ENCODE results near the gene HIGD1B.

The HIGD1B gene

DNA sequence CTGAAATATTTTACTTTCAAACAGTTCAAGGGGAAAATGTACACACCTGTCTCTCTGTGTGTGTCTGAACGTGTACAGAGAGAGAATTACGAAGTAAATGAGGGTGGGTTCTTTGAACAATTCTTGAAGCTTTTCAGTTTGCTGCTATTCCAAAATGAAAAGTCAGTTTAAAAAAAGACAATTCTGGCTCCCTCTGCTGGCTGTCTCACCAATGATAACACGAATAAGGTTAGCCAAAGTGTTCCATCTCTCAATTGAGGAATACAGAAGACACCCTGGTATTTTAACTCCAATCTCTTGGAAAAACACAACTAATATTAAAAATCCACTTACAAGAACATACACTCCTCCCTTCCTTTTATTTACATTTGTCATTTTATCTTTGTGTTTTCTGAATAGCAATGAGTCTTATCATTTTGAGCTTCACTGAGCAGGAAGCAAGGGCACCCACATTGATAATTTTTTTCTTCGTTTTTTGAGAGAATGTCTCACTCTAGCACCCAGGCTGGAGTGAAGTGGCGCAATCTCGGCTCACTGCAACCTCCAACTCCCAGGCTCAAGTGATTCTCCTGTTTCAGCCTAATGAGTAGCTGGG lies 31.0 kb downstream of the HIGD1B start:
- DNase-seq (ENCODE audit: low spot score) = peak; percentile 42

DNA sequence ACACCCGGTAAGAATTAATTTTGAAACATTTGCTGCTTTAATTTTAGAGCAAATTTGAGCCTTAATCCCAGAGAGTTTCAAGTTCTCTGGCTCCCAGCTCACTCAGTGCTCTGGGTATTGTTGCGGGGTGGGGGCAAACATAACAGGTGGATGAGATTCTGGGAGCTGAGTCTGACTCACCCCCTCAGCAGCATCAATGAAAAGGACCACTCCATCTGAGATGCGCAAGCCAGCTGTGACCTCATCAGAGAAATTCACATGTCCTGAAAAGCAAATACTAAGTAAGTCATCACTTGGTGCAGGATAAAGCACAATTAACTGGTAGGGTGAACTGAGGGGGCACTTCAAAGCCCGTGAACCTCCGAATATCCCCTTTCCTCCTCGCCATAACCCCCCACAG lies 31.7 kb downstream of the HIGD1B start:
- DNase-seq (ENCODE audit: low spot score) = no peak

DNA sequence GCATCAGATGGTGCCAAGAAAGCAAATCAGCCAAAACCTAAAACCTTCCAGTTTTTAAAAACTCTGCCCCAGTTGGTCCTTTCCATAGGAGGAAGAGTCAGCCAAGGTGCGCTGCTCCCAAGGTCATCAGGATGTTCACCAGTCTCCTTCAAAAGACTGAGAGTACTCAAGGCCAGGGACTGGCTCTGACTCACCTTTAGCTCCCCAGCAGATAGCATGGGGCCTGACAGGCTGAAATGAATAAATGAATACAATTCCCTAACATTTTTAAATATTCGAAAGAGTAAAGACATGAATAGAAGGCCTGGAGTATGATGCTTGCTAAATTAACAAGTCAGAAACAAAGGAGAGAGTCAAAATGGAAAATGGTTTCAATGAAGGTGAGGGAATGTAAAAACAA lies 32.4 kb downstream of the HIGD1B start:
- DNase-seq (ENCODE audit: low spot score) = no peak

DNA sequence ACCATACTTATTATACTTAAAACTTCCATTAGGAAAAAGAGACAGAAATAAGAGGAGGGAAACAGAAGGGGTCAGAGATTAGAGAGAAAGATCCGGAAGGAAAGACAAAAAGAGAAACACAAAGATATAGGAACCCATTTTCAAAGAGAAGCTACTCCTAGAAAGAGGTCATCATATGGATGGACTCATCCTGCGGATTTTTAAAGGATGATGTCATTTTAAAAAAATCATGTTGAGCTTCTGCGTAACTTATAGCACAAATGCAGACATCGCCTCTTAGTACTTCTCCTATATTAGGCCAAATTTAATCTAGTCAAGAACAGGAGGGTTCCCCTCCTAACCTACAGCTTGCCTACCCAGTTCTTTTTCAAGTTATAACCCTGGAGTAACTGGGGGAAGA lies 33.5 kb downstream of the HIGD1B start:
- no peak for DNase-seq (ENCODE audit: low spot score)

DNA sequence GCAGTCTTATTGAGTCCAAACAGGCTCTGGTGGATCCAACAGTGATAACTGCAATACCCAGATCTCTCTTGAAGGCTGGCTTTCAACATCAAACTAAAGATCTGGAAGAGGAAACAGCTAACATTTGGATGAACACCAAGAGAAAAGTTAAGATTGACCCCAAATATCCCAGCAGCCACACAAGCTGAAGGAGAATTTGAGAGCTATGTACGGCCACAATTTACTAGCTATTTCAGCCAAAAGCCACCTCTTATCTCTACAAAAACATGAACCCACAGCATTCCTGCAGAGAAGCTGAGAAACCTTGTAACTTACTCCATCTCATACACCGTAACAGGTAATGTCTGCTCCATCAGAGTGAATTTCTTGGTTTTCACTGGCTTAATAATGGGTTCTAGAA lies 37.3 kb downstream of the HIGD1B start:
- no peak for DNase-seq (ENCODE audit: low spot score)

DNA sequence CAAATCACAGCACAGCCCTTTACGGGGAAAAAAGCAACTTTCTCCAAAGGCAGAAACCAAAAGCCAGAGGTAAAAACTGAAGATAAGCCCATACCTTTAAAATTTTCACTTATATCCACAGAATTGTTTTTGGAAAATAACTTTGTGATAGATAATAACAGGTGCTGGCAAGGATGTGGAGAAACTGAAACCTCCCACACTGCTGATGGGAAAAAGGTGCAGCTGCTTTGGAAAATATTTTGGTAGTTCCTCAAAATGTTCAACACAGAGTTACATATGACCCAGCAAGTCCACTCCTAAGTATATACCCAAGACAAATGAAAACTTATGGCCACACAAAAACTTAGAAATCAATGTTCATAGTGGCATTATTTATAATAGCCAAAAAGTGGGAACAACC lies 39.3 kb downstream of the HIGD1B start:
- DNase-seq (ENCODE audit: low spot score) = no peak

DNA sequence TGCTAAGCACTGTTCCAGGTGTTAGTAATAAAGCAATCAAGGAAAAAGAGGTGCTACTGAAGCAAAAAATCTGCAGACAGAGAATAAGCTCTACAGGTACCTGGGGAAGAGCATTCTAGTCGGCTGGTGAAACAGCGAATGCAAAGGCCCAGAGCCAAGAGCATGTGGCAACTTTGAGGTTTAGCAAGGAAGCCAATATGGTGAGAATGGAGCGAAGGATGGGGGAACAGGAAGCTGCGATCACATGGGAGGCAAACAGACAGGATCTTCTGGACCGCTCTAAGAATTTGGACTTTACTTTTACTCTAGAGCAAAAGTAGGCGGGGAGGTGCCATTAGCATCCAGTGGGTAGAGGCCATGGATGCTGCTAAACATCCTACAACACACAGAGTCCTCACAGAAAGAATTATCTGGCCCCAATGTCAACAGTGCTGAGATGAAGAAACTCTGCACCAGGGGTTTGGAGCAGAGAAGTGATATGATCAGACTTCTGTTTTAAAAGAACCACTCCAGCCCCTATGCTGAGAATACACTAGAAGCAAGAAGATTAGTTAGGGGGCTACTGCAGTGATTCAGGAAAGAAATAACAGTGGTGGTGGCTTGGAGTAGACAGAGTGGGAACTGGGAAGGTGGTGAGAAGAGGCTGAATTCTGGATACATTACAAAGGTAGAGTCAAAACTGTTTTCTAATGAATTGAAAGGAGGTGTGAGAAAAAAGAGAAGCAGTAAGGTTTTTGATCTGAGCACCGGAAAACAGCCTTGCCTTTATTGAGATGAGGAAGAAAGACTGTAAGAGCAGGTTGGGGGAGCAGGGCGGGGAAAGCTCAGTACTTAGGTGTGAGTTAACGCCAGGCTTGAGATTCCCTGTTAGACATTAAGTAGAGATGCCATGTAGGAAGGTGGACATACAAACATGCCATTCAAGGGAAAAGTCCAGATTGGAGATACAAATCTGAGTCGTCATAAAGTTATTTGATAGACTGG lies 40.6 kb downstream of the HIGD1B start:
- peak; percentile 12 for DNase-seq (ENCODE audit: low spot score)

DNA sequence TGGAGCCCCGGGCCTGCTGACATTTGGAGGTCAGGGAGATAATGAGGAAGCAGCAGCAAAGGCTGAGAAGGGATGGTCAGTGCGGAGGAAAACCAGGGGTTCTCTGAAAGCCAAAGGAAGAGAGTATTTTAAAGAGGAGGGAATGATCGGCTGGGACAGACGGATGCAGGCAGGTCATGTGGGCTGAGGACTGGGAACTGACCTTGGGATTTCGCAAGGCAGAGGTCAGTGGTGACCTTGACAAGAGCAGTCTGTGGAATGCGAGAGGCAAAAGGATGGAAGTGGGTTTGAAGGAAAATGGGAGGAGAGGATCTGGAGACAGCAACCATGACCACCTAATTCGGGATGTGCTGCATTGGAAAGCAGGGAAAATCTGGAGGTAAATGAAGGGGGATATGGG lies 41.3 kb downstream of the HIGD1B start:
- no peak for DNase-seq (ENCODE audit: low spot score)

DNA sequence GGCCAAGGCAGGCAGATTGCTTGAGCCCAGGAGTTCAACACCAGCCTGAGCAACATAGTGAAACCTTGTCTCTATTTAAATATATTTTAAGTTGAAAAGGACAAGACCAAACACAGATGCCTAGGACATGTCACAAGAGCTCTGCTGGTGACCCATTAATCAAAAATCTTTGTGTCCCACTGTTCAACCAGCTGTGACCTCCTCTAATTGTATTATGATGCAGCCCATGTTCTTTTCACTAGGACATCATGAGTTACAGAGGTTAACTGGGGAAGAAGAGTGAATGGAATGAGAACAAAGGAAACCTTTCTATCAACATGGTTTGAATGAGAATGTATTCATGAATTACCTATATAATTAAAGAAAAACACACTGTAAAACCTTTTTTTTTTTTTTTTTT lies 44.6 kb downstream of the HIGD1B start:
- no peak for DNase-seq (ENCODE audit: low spot score)

DNA sequence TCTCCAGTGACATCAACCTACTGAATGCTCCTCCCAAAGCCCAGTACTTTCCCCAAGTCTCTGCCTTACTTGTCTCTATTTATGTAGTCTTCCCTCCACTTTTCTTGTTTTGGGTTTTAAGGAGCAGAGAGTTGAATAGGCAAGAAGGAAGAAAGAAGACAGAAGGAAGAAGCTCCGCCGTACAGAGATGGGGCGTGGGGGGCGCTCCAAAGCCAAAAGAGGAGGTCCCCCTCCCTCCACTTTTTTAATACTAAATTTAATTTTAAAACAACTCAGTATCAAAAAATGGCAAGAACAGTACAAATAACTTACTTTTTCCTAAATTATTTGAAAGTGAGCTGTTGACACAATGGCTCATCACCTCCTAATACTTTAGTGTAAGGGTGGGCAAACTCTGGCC lies 47.0 kb downstream of the HIGD1B start:
- DNase-seq (ENCODE audit: low spot score) = no peak

DNA sequence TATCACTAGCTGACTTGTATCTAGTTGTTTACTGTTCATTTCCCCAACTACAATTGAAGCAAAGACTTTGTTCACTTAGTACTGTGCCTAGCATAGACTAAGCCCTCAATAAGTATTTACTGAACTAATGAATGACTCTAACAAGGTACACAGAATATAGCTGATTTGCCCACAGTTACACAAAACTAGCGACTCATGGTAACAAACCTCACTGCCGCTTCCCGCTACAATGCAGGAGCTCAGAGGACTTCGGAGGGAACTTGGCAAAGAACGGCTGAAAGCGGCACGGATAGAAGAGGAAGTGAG lies 51.0 kb downstream of the HIGD1B start:
- DNase-seq (ENCODE audit: low spot score) = peak; percentile 23

DNA sequence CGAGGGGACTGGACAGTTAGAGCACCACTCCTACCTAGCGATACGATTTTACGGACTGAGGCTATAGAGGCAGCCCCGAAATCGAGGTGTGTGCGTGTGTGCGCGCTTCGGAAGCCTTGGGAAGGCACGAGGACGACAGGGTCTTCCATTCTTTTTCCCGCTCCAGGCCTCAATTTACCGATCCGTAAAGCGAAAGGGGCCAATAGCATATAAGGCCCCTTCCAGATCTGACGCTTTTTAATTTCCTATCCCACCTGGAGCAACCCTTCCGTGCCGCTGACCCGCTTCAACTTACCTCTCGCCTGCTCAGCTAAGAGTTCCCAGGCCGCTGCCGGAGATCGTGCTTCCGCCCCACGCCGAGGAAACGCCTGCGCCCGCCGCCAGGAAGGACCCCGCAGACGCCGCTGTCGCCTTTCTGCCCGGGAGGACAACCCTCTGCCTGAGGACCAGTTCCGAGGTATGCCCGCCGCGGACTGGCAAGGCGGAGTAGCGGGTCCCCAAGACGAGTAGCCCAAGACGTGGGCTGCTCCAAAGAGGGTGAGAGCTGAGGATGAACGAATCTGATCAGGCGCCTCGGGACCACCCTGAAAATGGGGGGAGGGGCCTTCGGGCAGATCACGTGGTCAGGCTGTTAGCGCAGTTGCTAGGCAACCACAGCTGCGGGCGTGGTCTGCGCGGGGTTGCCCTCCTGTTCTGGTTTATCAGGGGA lies 51.5 kb downstream of the HIGD1B start, which contains the start of gene EFTUD2:
EFTUD2 (minus strand) TSS at position 372 of the 709 bp plus-strand sequence. CDS start 4,924 bp downstream, outside the sequence.
- peak; percentile 92 for DNase-seq (ENCODE audit: low spot score)
